ENCODE data around the gene FBXL15. TPM values are rescaled to one million over a fixed set of nuclear protein-coding genes. Genes with fewer than 3 reads are reported as not detected.

FBXL15 gene
- total RNA-seq, 3 donors from 2014 or later = 18.3 to 27.7 (median 20.5) TPM

GRCh38 chr10:102431452-102432124, 11.0 kb downstream of the FBXL15 start:
- Histone ChIP-seq H3K4me3 (no peak overlapping the region), H3K36me3 (ENCODE audit: low read depth) (no peaks in the 10 kb centered on the region), H3K4me1 (ENCODE audit: low read depth) (peaks cover 15% of the 10 kb centered on the region), H3K9me3 (no peaks in the 10 kb centered on the region)
- intact Hi-C loops (cut with DNase I, micrococcal nuclease) = no loop called here
- ATAC-seq (peak; percentile 8), DNase-seq (no peak)
- TF ChIP-seq CTCF (IDR thresholded peaks at IDR 0.05) = no peak

GRCh38 chr10:102432162-102432950, 11.7 kb downstream of the FBXL15 start, which contains the start of gene CUEDC2:
Gene CUEDC2, minus strand, starts transcription at chr10:102432574. Its CDS starts 7,386 bp downstream, at chr10:102425188.
- H3K9me3 ChIP-seq = no peaks in the 10 kb centered on the region
- ATAC-seq (peak; percentile 98), DNase-seq (peak; percentile 98 to 99 (median 99))
- peak within 1 kb of the TSS; percentile 70 for H3K4me3 ChIP-seq
- H3K36me3 ChIP-seq (ENCODE audit: low read depth) = no peaks in the 10 kb centered on the region
- TF ChIP-seq CTCF (IDR thresholded peaks at IDR 0.05) = no peak
- H3K4me1 ChIP-seq (ENCODE audit: low read depth) = peaks cover 15% of the 10 kb centered on the region
- intact Hi-C loops (cut with DNase I, micrococcal nuclease) = no loop called here

GRCh38 chr10:102433619-102434046, 13.0 kb downstream of the FBXL15 start:
- no peak for ATAC-seq
- H3K4me1 ChIP-seq (ENCODE audit: low read depth) = peaks cover 15% of the 10 kb centered on the region
- no peak for TF ChIP-seq CTCF (IDR thresholded peaks at IDR 0.05)
- H3K36me3 ChIP-seq (ENCODE audit: low read depth) = no peaks in the 10 kb centered on the region
- intact Hi-C loops (cut with DNase I, micrococcal nuclease) = no loop called here
- peak in 1 of 3 donors; percentile 57 for DNase-seq
- H3K9me3 ChIP-seq = no peaks in the 10 kb centered on the region
- no peak overlapping the region for H3K4me3 ChIP-seq

- no peak for ATAC-seq
- intact Hi-C loops (cut with DNase I, micrococcal nuclease) = no loop called here
- H3K36me3 ChIP-seq (ENCODE audit: low read depth) = no peaks in the 10 kb centered on the region
- H3K4me1 ChIP-seq (ENCODE audit: low read depth) = peaks cover 15% of the 10 kb centered on the region
- TF ChIP-seq CTCF (IDR thresholded peaks at IDR 0.05) = no peak
- no peak overlapping the region for H3K4me3 ChIP-seq
- no peaks in the 10 kb centered on the region for H3K9me3 ChIP-seq
- no peak for DNase-seq
Measured at GRCh38 chr10:102434394-102435132, 13.9 kb downstream of the FBXL15 start.

GRCh38 chr10:102435133-102435497, 14.5 kb downstream of the FBXL15 start:
- intact Hi-C loops (cut with DNase I, micrococcal nuclease) = no loop called here
- Histone ChIP-seq H3K4me3 (no peak overlapping the region), H3K4me1 (ENCODE audit: low read depth) (peaks cover 15% of the 10 kb centered on the region), H3K9me3 (no peaks in the 10 kb centered on the region), H3K36me3 (ENCODE audit: low read depth) (no peaks in the 10 kb centered on the region)
- no peak for ATAC-seq
- no peak for DNase-seq
- no peak for TF ChIP-seq CTCF (IDR thresholded peaks at IDR 0.05)
